Osteoblast (primary cell): Measurements from ENCODE around the gene IFT80. TPM values are rescaled to one million over a fixed set of nuclear protein-coding genes. Genes with fewer than 3 reads are reported as not detected.
"Not testable (repeated sequence)": the region's sequence is repeated elsewhere in the genome, so short reads cannot be mapped to it uniquely, and the experiment has no call there.

Experiments
- DNase-seq: peaks from one replicate; pipeline ENCODE4 v3.0.0; 2011; ENCODE audit warnings: low spot score, mixed read lengths; ENCODE audit not compliant: insufficient read length; ENCODE audit errors: missing footprints
- H2AFZ ChIP-seq: 2 replicates; pipeline ENCODE4 v1.6.0; 2011; ENCODE audit warnings: mild to moderate bottlenecking, low read length
- H3K27ac ChIP-seq: 2 replicates; pipeline ENCODE4 v1.5.1; 2011; ENCODE audit warnings: mild to moderate bottlenecking, low read depth, low read length, moderate library complexity
- H3K27me3 ChIP-seq: 2 replicates; pipeline ENCODE4 v1.6.0; 2012; ENCODE audit warnings: mild to moderate bottlenecking, control low read depth, inconsistent platforms, low read length, moderate library complexity; ENCODE audit not compliant: insufficient read depth
- H3K36me3 ChIP-seq: 2 replicates; pipeline ENCODE4 v1.5.1; 2011; ENCODE audit warnings: mild to moderate bottlenecking, low read length, control low read depth, moderate library complexity; ENCODE audit not compliant: insufficient read depth
- H3K4me1 ChIP-seq: 2 replicates; pipeline ENCODE4 v1.5.1; 2011; ENCODE audit warnings: mild to moderate bottlenecking, low read length, control low read depth, moderate library complexity; ENCODE audit not compliant: insufficient read depth
- H3K4me2 ChIP-seq: 2 replicates; pipeline ENCODE4 v1.6.0; 2011; ENCODE audit warnings: mild to moderate bottlenecking, low read length; ENCODE audit not compliant: insufficient read depth
- H3K4me3 ChIP-seq: fragments of 200-600 bp; sonication (generic); 3 replicates; pipeline ENCODE4 v1.5.1; 2012; ENCODE audit warnings: mild to moderate bottlenecking, low read length, inconsistent platforms; ENCODE audit not compliant: insufficient read depth
- H3K79me2 ChIP-seq: 2 replicates; pipeline ENCODE4 v1.6.0; 2012; ENCODE audit warnings: mild to moderate bottlenecking, low read length, control low read depth, inconsistent platforms; ENCODE audit not compliant: insufficient read depth
- H3K9me3 ChIP-seq: 2 replicates; pipeline ENCODE4 v1.5.1; 2011; ENCODE audit warnings: low read depth, low read length, control low read depth
- H4K20me1 ChIP-seq: 2 replicates; pipeline ENCODE4 v1.6.0; 2012; ENCODE audit warnings: mild to moderate bottlenecking, low read length, control low read depth; ENCODE audit not compliant: insufficient read depth
- CTCF ChIP-seq: IDR thresholded peaks from 2 replicates; pipeline ENCODE4 v1.5.1; 2011; ENCODE audit warnings: mild to moderate bottlenecking, low read depth, low read length, moderate library complexity; ENCODE audit errors: extremely low read depth
- total RNA-seq: library from RNA; depleted of rRNA; stranded (reverse); fragments of >200 nt; gene quantifications from 2 replicates; pipeline ENCODE4 v1.2.3, GENCODE V29; 2012

Gene IFT80
- total RNA-seq, 1 donor, result 63.0 TPM

- no peaks in the 10 kb centered on the region for H3K9me3 ChIP-seq
- DNase-seq, result no peak
- no peaks in the 10 kb centered on the region for H3K27me3 ChIP-seq
- peak overlapping the region; percentile 44 for H3K4me2 ChIP-seq
- H2AFZ ChIP-seq, result peak overlapping the region; percentile 60
- peak overlapping the region; percentile 66 for H3K27ac ChIP-seq
- peaks cover 11% of the 10 kb centered on the region for H3K4me1 ChIP-seq
- no peaks in the 10 kb centered on the region for H3K36me3 ChIP-seq
- H3K79me2 ChIP-seq, result no peaks in the 10 kb centered on the region
- H3K4me3 ChIP-seq, result no peak overlapping the region
- no peaks in the 10 kb centered on the region for H4K20me1 ChIP-seq
- TF ChIP-seq CTCF, result no peak
These were observed 68.3 kb downstream of the IFT80 start for GRCh38 chr3:160330690-160331089.

- H3K4me3 ChIP-seq, result no peak overlapping the region
- H3K9me3 ChIP-seq, result no peaks in the 10 kb centered on the region
- no peak for TF ChIP-seq CTCF
- no peak overlapping the region for H3K27ac ChIP-seq
- H2AFZ ChIP-seq, result no peak overlapping the region
- H4K20me1 ChIP-seq, result no peaks in the 10 kb centered on the region
- H3K4me1 ChIP-seq, result peaks cover 11% of the 10 kb centered on the region
- no peak for DNase-seq
- H3K36me3 ChIP-seq, result no peaks in the 10 kb centered on the region
- H3K27me3 ChIP-seq, result no peaks in the 10 kb centered on the region
- H3K4me2 ChIP-seq, result no peak overlapping the region
- H3K79me2 ChIP-seq, result no peaks in the 10 kb centered on the region
These were observed 68.9 kb downstream of the IFT80 start for GRCh38 chr3:160330109-160330508.

GRCh38 chr3:160326286-160326685 is 72.7 kb downstream of the IFT80 start:
- H3K4me3 ChIP-seq, H3K36me3 ChIP-seq, H3K27ac ChIP-seq, H3K4me2 ChIP-seq, H2AFZ ChIP-seq, H3K79me2 ChIP-seq, H3K9me3 ChIP-seq, DNase-seq, H3K27me3 ChIP-seq, H4K20me1 ChIP-seq: not testable (repeated sequence)
- H3K4me1 ChIP-seq, result peaks cover 11% of the 10 kb centered on the region

GRCh38 chr3:160321821-160322220 is 77.2 kb downstream of the IFT80 start:
- H3K27ac ChIP-seq, H3K79me2 ChIP-seq, H3K4me3 ChIP-seq, H3K4me2 ChIP-seq, H3K27me3 ChIP-seq, DNase-seq, H3K4me1 ChIP-seq, H4K20me1 ChIP-seq, H2AFZ ChIP-seq, H3K36me3 ChIP-seq, H3K9me3 ChIP-seq: not testable (repeated sequence)

- Histone ChIP-seq H3K4me3 (no peak overlapping the region), H3K9me3 (no peaks in the 10 kb centered on the region), H3K4me2 (no peak overlapping the region), H3K79me2 (no peaks in the 10 kb centered on the region), H2AFZ (no peak overlapping the region), H3K36me3 (no peaks in the 10 kb centered on the region), H3K27me3 (no peaks in the 10 kb centered on the region), H3K4me1 (no peaks in the 10 kb centered on the region), H3K27ac (no peak overlapping the region), H4K20me1 (no peaks in the 10 kb centered on the region)
- TF ChIP-seq CTCF, result no peak
- no peak for DNase-seq
These were observed 79.7 kb downstream of the IFT80 start for GRCh38 chr3:160319322-160319721.
